CD14-positive monocyte (primary cell): ENCODE results near the gene DNAJC5. TPM values are rescaled to one million over a fixed set of nuclear protein-coding genes. Genes with fewer than 3 reads are reported as not detected.

Source experiments
- DNase-seq, 3 donors: peaks; one replicate each; pipeline ENCODE4 v3.0.0-alpha.2; 2011 to 2022
- H2AFZ ChIP-seq: 2 replicates; pipeline ENCODE4 v1.6.0; 2012; ENCODE audit warnings: mild to moderate bottlenecking, low read depth, low read length, inconsistent platforms; ENCODE audit not compliant: insufficient read depth, poor library complexity, severe bottlenecking
- H3K27ac ChIP-seq, 2 donors: 1 replicate in 1 of 2; 2 replicates in 1 of 2; pipeline ENCODE4 v1.5.1; 2012 to 2013; ENCODE audit warnings: low read length in 2 of 2, control low read depth in 1 of 2, inconsistent platforms in 1 of 2, low read depth in 1 of 2, mild to moderate bottlenecking in 1 of 2
- H3K27me3 ChIP-seq, 2 donors: one replicate each; pipeline versions ENCODE4 v1.6.0 to v1.6.1; 2011 to 2013; ENCODE audit warnings: low read length in 2 of 2; ENCODE audit not compliant: control insufficient read depth in 2 of 2, insufficient read depth in 2 of 2
- H3K36me3 ChIP-seq, 2 donors: replicated peaks in 1 of 2; 1 replicate in 1 of 2; 2 replicates in 1 of 2; pipeline versions ENCODE4 v1.5.1 to v1.6.1; 2012 to 2013; ENCODE audit warnings: low read length in 2 of 2, control low read depth in 1 of 2, inconsistent platforms in 1 of 2, mild to moderate bottlenecking in 1 of 2; ENCODE audit not compliant: insufficient read depth in 2 of 2, control insufficient read depth in 1 of 2
- H3K4me1 ChIP-seq, 2 donors: 1 replicate in 1 of 2; 2 replicates in 1 of 2; pipeline versions ENCODE4 v1.5.1 to v1.6.1; 2012 to 2013; ENCODE audit warnings: low read length in 2 of 2, control low read depth in 1 of 2, inconsistent platforms in 1 of 2, mild to moderate bottlenecking in 1 of 2, moderate library complexity in 1 of 2; ENCODE audit not compliant: insufficient read depth in 2 of 2, control insufficient read depth in 1 of 2
- H3K4me2 ChIP-seq: replicated peaks from 2 replicates; pipeline ENCODE3; 2012; ENCODE audit warnings: low read length, moderate library complexity, mild to moderate bottlenecking; ENCODE audit not compliant: poor library complexity, severe bottlenecking; ENCODE audit errors: extremely low read depth
- H3K4me3 ChIP-seq, 3 experiments: fragments of 200-600 bp in 1 of 3; sonication (generic) in 1 of 3; replicated peaks in 1 of 3; 1 replicate in 2 of 3; 2 replicates in 1 of 3; pipeline ENCODE4 v1.5.1; 2011 to 2013; ENCODE audit warnings: low read length in 3 of 3, mild to moderate bottlenecking in 3 of 3, control low read depth in 2 of 3, low read depth in 2 of 3, inconsistent platforms in 1 of 3, moderate library complexity in 1 of 3
- H3K79me2 ChIP-seq: 2 replicates; pipeline ENCODE4 v1.6.0; 2012; ENCODE audit warnings: mild to moderate bottlenecking, control low read depth, inconsistent platforms, low read length, moderate library complexity; ENCODE audit not compliant: insufficient read depth
- H3K9ac ChIP-seq: 2 replicates; pipeline ENCODE4 v1.6.0; 2017; ENCODE audit warnings: low read length, mild to moderate bottlenecking; ENCODE audit not compliant: insufficient read depth, poor library complexity, severe bottlenecking
- H3K9me3 ChIP-seq, 2 donors: replicated peaks in 1 of 2; 1 replicate in 1 of 2; 2 replicates in 1 of 2; pipeline versions ENCODE4 v1.5.1 to v1.6.1; 2012 to 2013; ENCODE audit warnings: low read length in 2 of 2, control low read depth in 1 of 2; ENCODE audit not compliant: control insufficient read depth in 1 of 2, insufficient read depth in 1 of 2
- H4K20me1 ChIP-seq: 2 replicates; pipeline ENCODE4 v1.6.0; 2012; ENCODE audit warnings: mild to moderate bottlenecking, low read length, control low read depth, moderate library complexity; ENCODE audit not compliant: insufficient read depth
- H3K27ac Mint-ChIP-seq, 7 donors: one replicate each; pipeline ENCODE4 v1.8.0; 2020; ENCODE audit warnings: mild to moderate bottlenecking in 7 of 7, mixed read lengths in 7 of 7, moderate library complexity in 6 of 7, inconsistent platforms in 2 of 7
- H3K27me3 Mint-ChIP-seq, 3 donors: one replicate each; pipeline ENCODE4 v1.8.0; 2021 to 2022; ENCODE audit warnings: low read depth in 3 of 3, mild to moderate bottlenecking in 3 of 3, mixed read lengths in 3 of 3, moderate library complexity in 3 of 3, inconsistent platforms in 1 of 3
- H3K36me3 Mint-ChIP-seq, 2 donors: one replicate each; pipeline ENCODE4 v1.8.0; 2020; ENCODE audit warnings: mixed read lengths in 2 of 2, inconsistent platforms in 1 of 2, mild to moderate bottlenecking in 1 of 2
- H3K4me1 Mint-ChIP-seq: one replicate; pipeline ENCODE4 v1.8.0; 2020; ENCODE audit warnings: mild to moderate bottlenecking, mixed read lengths
- H3K4me3 Mint-ChIP-seq, 2 donors: one replicate each; pipeline ENCODE4 v1.8.0; 2020; ENCODE audit warnings: mild to moderate bottlenecking in 2 of 2, mixed read lengths in 2 of 2, moderate library complexity in 1 of 2
- H3K9me3 Mint-ChIP-seq, 7 donors: one replicate each; pipeline ENCODE4 v1.8.0; 2020 to 2022; ENCODE audit warnings: mixed read lengths in 7 of 7, mild to moderate bottlenecking in 6 of 7, moderate library complexity in 6 of 7, inconsistent platforms in 2 of 7
- CTCF ChIP-seq: fragments of 200-600 bp; IDR thresholded peaks from one replicate; pipeline ENCODE4 v1.8.0; 2022; ENCODE audit warnings: antibody characterized with exemption, mild to moderate bottlenecking
- WGBS: methylation state at CpG from one replicate; pipeline ENCODE4 v1.1.5; 2013; ENCODE audit warnings: missing lambda C conversion rate; ENCODE audit not compliant: insufficient coverage; 5-methylcytosine and 5-hydroxymethylcytosine counted together
- intact Hi-C, 2 donors: fragments of 100-400 bp; cut with micrococcal nuclease; formaldehyde crosslinking; loops; one replicate each; pipeline versions ENCODE4 v1.15.0 to v1.15.1; 2023
- polyA plus RNA-seq, 3 donors: library from polyadenylated mRNA; depleted of rRNA in 1 of 3; unstranded in 2 of 3; stranded (reverse) in 1 of 3; fragments of 300-500 nt in 2 of 3; fragments of >200 nt in 1 of 3; fragmentation: Illumina TruSeq in 2 of 3; gene quantifications; 1 replicate in 2 of 3; 2 replicates in 1 of 3; pipeline ENCODE4 v1.2.3, GENCODE V29; 2012 to 2021

DNAJC5 gene
- polyA plus RNA-seq, 3 donors = 5.9 to 44.4 (median 7.4) TPM

GRCh38 chr20:63945921-63946920 is 51.3 kb downstream of the DNAJC5 start:
- Mint-ChIP-seq H3K36me3 (peaks cover 19 to 35% of the 10 kb centered on the region in 2 donors), H3K4me3 (no peak overlapping the region), H3K27me3 (peaks cover 0 to 2% (median 2%) of the 10 kb centered on the region in 3 donors), H3K4me1 (peaks cover 41% of the 10 kb centered on the region), H3K9me3 (peaks cover 0 to 2% (median 0%) of the 10 kb centered on the region in 7 donors), H3K27ac (no peak overlapping the region)
- peak in 1 of 3 donors; percentile 5 for DNase-seq
- intact Hi-C loops = no loop called here
- Histone ChIP-seq H3K27me3 (no peaks in the 10 kb centered on the region), H3K36me3 (peaks cover 35 to 38% of the 10 kb centered on the region in 2 donors), H4K20me1 (peaks cover 99% of the 10 kb centered on the region), H3K9me3 (no peaks in the 10 kb centered on the region), H3K9ac (no peak overlapping the region), H3K79me2 (peaks cover 78% of the 10 kb centered on the region), H3K4me1 (peaks cover 45 to 50% of the 10 kb centered on the region in 2 donors), H3K4me2 (no peak overlapping the region), H3K27ac (no peak overlapping the region), H2AFZ (no peak overlapping the region), H3K4me3 (no peak overlapping the region)
- over 99% methylated on average over 32 of the region's 39 CpGs for WGBS
- no peak for TF ChIP-seq CTCF

- Mint-ChIP-seq H3K4me3 (no peak overlapping the region), H3K27ac (peak overlapping the region in 2 of 7 donors; percentile 23 to 30), H3K4me1 (peaks cover 38% of the 10 kb centered on the region), H3K9me3 (peaks cover 0 to 2% (median 0%) of the 10 kb centered on the region in 7 donors), H3K27me3 (peaks cover 0 to 2% (median 2%) of the 10 kb centered on the region in 3 donors), H3K36me3 (peaks cover 19 to 39% of the 10 kb centered on the region in 2 donors)
- Histone ChIP-seq H3K27ac (no peak overlapping the region), H3K4me2 (peak overlapping the region; percentile 66), H3K4me1 (peaks cover 39 to 43% of the 10 kb centered on the region in 2 donors), H3K36me3 (peaks cover 35 to 38% of the 10 kb centered on the region in 2 donors), H4K20me1 (peaks cover 100% of the 10 kb centered on the region), H2AFZ (no peak overlapping the region), H3K27me3 (no peaks in the 10 kb centered on the region), H3K79me2 (peaks cover 86% of the 10 kb centered on the region), H3K4me3 (no peak overlapping the region), H3K9ac (no peak overlapping the region), H3K9me3 (no peaks in the 10 kb centered on the region)
- 93% methylated on average over 13 of the region's 15 CpGs for WGBS
- TF ChIP-seq CTCF = no peak
- DNase-seq = peak in 1 of 3 donors; percentile 5
- intact Hi-C loops = no loop called here
Measured at GRCh38 chr20:63946986-63947637, 52.2 kb downstream of the DNAJC5 start.
